Kidney epithelial cell (primary cell): ENCODE data around the gene LINS1. TPM values are rescaled to one million over a fixed set of nuclear protein-coding genes. Genes with fewer than 3 reads are reported as not detected.

Experiments used
- DNase-seq: peaks from one replicate; pipeline ENCODE4 v3.0.0-alpha.2; 2010; ENCODE audit warnings: low read depth
- H3K27me3 ChIP-seq: 2 replicates; pipeline ENCODE4 v1.6.0; 2011; ENCODE audit warnings: low read length; ENCODE audit not compliant: control insufficient read depth, insufficient read depth
- H3K36me3 ChIP-seq: 2 replicates; pipeline ENCODE4 v1.5.1; 2011; ENCODE audit warnings: low read length; ENCODE audit not compliant: control insufficient read depth, insufficient read depth
- H3K4me3 ChIP-seq: 2 replicates; pipeline ENCODE4 v1.5.1; 2011; ENCODE audit warnings: low read depth, mild to moderate bottlenecking, control low read depth, low read length
- total RNA-seq: library from RNA; depleted of rRNA; stranded (reverse); fragments of >200 nt; gene quantifications from 2 replicates; pipeline ENCODE4 v1.2.3, GENCODE V29; 2015
- TF ChIP-seq, protein P1 (sequence below): IDR thresholded peaks from 2 replicates; pipeline ENCODE4 v1.5.1; 2011; ENCODE audit warnings: mild to moderate bottlenecking, moderate library complexity, low read length, control low read depth, inconsistent platforms; ENCODE audit not compliant: insufficient read depth, poor library complexity, severe bottlenecking

LINS1 gene
- total RNA-seq, 1 donor from 2014 or later: 8.5 TPM

DNA sequence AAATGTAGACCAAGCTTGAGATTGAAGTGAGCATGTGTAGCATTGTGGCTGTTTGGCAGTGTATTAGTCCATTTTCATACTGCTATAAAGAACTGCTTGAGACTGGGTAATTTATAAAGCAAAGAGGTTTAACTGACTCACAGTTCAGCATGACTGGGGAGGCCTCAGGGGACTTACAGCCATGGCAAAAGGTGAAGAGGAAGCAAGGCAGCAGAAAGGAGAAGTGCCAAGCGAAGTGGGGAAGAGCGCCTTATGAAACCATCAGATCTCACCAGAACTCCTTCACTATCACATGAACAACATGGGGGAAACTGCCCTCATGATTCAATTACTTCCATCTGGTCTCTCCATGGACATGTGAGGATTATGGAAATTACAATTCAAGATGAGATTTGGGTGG is 64.7 kb downstream of the LINS1 start:
- no peaks in the 10 kb centered on the region for H3K27me3 ChIP-seq
- DNase-seq: no peak
- H3K36me3 ChIP-seq: no peaks in the 10 kb centered on the region
- TF ChIP-seq, protein P1, sequence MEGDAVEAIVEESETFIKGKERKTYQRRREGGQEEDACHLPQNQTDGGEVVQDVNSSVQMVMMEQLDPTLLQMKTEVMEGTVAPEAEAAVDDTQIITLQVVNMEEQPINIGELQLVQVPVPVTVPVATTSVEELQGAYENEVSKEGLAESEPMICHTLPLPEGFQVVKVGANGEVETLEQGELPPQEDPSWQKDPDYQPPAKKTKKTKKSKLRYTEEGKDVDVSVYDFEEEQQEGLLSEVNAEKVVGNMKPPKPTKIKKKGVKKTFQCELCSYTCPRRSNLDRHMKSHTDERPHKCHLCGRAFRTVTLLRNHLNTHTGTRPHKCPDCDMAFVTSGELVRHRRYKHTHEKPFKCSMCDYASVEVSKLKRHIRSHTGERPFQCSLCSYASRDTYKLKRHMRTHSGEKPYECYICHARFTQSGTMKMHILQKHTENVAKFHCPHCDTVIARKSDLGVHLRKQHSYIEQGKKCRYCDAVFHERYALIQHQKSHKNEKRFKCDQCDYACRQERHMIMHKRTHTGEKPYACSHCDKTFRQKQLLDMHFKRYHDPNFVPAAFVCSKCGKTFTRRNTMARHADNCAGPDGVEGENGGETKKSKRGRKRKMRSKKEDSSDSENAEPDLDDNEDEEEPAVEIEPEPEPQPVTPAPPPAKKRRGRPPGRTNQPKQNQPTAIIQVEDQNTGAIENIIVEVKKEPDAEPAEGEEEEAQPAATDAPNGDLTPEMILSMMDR: no peak
- no peak overlapping the region for H3K4me3 ChIP-seq

DNA sequence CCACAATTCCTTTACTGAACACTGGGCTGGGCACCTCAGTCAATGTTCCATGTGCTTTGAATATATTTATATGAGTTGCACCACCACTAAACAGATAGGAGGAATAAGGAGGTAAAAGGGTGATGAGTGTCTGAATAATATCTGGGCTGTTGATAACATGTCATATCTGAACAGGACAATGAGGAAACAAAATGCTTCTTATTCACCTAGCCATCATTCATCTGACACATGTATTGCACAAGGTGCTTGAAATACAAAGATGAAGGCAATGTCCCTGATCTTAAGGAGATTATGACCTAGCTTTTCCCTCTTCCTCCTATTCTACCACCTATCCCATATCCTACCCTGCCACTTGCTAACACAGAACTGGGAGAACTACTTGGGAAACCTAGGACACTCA is 65.3 kb downstream of the LINS1 start:
- TF ChIP-seq, protein P1: no peak
- Histone ChIP-seq H3K27me3 (no peaks in the 10 kb centered on the region), H3K4me3 (no peak overlapping the region), H3K36me3 (no peaks in the 10 kb centered on the region)
- no peak for DNase-seq

DNA sequence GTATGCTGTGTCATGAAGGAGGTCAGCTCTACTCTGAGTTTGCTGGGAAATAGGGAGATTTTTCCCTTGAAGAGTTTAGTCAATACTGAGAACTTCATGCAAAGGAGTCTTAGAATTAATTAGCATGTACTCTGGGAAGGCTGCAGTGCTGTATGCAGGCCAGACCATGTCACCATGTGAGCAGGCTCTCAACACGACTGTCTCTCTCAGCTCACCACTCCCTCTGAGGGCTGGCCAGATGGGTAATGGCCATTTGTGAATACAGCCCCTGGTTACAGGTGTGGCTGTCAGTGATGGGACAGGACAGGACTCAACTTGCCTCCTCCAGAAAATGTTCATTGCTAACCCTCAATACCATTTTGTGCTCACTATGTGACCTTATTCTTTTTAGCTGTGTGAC is 68.1 kb downstream of the LINS1 start:
- H3K36me3 ChIP-seq: no peaks in the 10 kb centered on the region
- DNase-seq: no peak
- H3K27me3 ChIP-seq: no peaks in the 10 kb centered on the region
- no peak overlapping the region for H3K4me3 ChIP-seq
- TF ChIP-seq, protein P1: no peak

DNA sequence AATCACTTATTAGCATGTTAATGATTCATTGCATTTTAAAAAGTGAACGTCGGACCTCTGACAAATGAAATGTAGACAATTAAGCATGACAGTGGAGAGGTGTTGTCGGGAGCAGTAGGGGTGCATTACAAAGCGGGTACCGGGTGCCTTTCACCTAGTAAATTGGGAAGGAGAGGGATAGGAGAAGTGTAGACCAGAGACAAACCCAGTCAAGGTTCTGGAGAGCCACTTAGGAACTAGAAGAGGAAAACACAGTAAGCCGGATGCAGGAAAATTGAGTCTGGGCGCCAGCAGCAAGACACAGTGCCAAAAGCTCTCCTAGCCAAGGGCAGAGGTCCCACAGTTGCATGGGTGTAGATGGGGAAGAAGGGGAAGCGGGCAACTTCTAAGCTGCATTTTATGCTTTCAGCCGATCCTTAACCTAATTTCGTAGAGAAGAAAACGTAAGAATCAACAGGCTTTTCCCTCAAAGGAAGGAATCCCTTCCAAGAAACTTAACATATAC is 70.1 kb downstream of the LINS1 start:
- H3K27me3 ChIP-seq: no peaks in the 10 kb centered on the region
- TF ChIP-seq, protein P1: no peak
- H3K36me3 ChIP-seq: no peaks in the 10 kb centered on the region
- no peak for DNase-seq
- no peak overlapping the region for H3K4me3 ChIP-seq

DNA sequence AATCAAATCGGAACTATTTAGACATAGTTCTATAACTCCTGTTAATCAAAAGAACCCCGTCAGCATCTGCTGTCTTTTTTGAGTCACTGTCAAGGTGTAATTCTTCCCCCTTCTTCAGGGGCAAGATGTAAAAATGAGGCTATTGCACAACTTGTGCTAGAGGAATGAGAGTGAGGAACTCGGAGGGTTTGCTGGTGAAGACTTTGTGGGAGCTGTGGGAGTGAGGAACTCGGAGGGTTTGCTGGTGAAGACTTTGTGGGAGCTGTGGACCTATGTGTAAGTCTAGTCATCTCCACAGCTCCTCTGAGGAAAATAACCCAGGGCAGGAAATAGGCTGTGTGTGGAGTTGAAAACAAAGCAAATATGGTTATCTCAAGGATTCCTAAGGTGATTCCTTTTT is 70.8 kb downstream of the LINS1 start:
- H3K4me3 ChIP-seq: no peak overlapping the region
- no peak for DNase-seq
- H3K36me3 ChIP-seq: no peaks in the 10 kb centered on the region
- TF ChIP-seq, protein P1: no peak
- H3K27me3 ChIP-seq: no peaks in the 10 kb centered on the region

DNA sequence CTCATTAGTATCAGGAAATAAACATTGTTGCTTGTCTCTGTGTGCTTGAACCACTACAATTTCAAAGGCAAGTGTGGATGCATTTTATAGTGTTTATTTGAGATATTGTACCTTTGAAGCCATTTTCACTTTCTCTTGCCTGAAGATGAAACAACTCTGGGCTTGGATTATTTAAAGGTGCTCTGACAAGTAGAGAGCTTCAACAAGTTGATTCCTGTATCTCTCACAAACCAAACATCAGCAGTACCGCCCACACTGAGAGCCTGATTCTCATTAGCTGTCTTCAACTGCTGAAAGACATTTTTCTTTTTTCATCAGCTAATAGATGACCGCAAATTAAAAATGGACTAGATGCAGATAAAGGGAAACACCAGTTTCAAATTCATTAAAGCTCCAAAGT is 72.4 kb downstream of the LINS1 start:
- Histone ChIP-seq H3K36me3 (no peaks in the 10 kb centered on the region), H3K4me3 (no peak overlapping the region), H3K27me3 (no peaks in the 10 kb centered on the region)
- DNase-seq: no peak
- TF ChIP-seq, protein P1: no peak
